COLO829 (cell line): Measurements from ENCODE around the gene IPCEF1.

ENCODE experiments used
- DNase-seq: peaks from one replicate; pipeline ENCODE4 v3.0.0; 2012; ENCODE audit warnings: low spot score

IPCEF1 gene, protein sequence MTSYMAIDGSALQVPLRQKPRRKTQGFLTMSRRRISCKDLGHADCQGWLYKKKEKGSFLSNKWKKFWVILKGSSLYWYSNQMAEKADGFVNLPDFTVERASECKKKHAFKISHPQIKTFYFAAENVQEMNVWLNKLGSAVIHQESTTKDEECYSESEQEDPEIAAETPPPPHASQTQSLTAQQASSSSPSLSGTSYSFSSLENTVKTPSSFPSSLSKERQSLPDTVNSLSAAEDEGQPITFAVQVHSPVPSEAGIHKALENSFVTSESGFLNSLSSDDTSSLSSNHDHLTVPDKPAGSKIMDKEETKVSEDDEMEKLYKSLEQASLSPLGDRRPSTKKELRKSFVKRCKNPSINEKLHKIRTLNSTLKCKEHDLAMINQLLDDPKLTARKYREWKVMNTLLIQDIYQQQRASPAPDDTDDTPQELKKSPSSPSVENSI

DNA sequence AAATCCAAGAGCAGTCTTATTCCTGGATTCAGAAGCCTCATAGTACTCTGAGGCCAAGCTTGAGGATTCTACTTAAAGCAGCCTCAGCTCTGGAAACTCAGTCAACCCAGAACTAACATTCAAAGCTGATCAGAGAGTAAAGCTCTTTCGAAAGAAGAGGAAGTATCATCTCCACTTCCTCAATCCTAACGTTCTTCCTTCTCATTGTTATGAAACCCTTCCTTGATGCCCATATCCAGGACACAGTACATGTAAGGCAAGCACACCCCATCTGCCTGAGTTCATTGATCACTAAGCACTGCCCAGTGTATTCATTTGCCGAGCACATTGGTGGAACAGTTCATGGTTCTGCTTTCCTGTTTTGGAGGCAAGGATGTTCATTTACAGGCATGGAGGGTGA is at the start of gene IPCEF1:
TSS of gene IPCEF1 (minus strand) at position 114 of the 400 bp plus-strand sequence. CDS start 90,856 bp downstream, outside the sequence.
- DNase-seq: no peak

DNA sequence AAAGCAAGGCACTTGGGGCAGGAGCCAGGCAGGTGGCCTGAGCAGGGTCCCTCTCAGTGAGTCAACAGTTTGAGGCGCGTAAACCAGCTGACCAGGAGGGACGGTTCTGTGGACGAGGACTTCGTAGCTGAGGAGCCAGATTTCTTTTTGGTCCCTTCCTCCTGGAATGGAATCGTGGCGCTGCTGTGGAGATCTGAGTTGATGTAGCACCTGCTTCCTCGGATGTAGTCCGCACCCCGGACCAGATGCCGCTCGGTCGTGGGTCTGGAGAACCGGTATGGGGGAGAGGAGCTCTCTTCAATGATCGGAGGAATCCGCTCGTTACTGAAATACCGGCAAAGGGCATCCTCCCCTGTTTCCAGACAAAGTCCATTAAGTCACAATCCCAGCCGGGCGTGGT is 49.7 kb upstream of the IPCEF1 start:
- DNase-seq: no peak

DNA sequence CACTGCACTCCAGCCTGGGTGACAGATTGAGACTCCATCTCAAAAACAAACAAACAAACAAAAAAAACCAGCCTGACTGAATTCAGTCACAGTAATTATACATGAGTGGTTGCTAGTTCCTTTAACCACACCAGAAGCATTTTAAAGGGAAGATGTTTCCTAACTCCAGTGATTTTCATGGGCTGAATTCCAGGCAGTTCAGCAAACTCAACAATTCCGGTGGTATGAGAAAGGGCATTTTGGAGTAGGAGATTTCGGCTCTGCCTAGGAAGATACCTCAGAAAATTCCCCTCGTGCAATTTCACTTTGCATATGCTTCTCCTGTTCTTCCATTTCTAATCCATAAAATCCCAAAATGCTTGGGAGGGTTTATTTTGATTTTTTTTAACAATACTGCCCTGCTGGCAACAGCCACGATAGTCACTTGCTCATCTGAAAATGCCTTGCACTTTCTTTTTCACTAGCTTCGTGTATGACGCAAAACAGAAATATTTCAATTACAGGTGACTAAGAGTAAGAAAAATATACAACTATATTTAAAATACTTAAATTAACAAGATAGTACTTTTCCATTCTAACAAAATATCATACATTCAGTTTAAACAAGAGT is 48.3 kb upstream of the IPCEF1 start:
- no peak for DNase-seq

DNA sequence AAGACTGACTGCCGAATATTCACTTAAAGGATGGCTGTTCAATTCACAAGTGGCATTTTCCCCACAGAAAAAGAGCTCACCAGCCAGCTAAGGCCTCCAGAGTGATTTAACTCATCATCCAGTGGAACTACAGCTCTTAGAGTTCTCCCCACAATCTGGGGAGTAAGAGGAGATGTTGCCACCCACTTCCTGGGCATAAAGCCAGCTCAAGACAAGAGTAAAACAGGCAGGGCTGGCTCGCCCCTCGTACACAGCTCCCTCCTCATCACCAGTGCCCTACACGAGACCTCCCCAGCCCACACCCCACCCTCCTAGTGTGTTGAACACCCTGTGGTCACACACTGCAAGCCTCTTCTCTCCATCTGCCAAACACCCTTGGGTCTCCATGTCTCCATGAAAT is 47.2 kb upstream of the IPCEF1 start:
- DNase-seq: no peak

DNA sequence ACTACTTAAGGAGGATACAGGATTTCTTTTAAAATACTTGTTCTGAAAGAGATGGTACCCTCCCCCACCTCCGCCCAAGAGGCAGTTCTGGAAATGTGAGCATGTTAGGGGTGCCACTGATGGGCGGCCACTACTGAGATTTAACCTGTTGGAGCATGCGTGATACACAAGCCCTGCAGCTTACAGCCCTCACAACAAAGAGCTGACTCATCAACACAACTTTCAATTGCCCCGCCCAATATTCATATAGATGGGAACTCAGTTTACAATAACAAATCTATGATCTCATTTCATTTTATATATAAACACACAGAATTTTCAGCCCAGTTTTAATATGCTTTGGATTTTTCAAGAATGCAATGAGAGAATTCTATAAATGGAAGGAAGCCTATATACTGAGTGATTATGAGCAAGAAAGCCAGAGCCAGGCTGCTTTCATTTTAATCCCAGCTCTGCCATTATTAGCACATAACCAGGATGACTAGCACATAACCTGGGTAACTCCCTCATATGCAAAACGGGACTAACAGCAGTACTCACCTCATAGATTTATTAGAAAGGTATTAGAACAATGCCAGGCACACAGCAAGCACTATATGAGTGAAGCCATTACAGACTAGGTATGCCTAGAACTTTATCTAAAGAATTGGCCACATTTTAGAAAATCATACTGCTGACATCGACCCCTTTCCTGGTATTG is 45.6 kb upstream of the IPCEF1 start:
- DNase-seq: no peak

DNA sequence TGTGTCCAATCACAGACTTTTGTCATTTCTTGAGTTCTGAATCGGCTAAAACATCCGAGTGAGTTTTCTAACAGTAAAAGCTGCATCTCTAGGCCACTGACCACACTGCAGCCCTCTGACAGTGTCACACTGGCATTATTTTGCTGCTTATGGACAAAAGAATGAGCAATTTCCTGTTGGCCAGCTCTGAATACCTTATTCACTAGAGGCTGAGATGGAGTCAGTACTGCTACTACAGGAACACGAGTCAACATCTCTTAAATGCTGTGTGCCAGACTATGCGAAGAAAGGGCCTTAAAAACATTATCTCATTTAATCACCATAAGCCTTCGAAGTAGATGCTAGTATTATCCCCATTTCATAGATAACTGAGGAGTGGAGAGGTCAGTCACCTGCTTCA is 42.5 kb upstream of the IPCEF1 start:
- peak; percentile 43 for DNase-seq

DNA sequence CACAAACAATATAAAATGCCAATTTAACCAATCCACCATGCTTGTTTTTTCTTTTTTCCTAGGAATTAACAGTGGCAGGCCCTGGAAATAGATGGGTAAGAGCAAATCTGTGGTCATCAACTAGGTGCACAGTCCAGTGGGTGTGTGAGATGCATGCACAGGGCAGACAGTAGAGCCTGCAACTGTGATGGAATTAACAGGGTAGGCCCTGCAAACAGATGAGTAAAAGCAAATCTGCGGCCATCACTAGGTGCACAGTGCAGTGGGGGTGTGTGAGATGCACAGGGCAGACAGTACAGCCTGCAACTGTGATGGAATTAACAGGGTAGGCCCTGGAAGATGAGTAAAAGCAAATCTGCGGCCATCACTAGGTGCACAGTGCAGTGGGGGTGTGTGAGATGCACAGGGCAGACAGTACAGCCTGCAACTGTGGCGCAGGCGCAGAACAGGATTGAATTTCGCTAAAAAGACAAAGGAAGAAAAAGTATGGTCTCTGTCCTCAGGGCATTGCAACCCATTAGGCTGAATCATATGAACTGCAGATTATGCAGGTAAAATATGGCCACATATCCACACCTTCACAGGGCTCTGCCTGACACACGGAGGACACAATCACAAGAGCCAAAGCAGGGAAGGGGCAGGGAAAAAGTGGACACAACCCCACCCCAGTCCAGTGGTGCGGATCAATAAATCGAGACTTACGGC is 41.0 kb upstream of the IPCEF1 start:
- DNase-seq: no peak

DNA sequence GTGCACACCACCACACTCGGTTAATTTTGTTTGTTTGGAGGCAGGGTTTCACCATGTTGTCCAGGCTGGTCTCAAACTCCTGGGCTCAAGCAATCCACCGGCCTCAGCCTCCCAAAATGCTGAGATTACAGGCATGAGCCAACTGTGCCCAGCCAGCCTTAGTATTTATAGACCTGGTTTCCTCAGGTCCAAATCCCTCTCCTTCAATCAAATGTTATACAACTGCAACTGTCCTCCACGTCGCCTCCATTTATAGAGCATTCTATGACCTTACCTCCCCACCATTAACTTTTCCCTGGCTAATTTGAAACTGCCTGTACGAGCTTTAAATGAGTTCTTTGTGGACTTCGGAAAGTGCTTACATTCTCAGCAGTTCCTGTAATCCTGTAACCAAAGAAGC is 39.3 kb upstream of the IPCEF1 start:
- DNase-seq: peak; percentile 26

DNA sequence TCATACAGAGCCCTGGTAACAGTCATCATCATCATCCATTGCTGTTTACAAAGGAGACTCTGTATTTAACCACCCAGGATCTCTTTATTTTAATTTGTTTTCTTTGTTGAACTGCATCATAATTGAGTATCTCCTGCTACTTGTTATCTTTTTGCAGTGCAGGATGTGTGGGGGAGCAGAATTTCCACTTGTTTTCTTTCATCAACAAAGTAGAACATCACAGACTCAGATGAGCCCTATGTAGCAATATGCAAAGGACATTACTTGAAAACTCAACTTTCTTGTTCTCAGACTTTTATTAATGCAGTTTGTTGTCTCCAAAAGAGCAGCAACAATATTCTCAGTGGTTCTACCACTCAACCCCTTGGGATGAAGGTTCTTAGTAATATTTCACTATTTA is 38.7 kb upstream of the IPCEF1 start:
- DNase-seq: peak; percentile 45

DNA sequence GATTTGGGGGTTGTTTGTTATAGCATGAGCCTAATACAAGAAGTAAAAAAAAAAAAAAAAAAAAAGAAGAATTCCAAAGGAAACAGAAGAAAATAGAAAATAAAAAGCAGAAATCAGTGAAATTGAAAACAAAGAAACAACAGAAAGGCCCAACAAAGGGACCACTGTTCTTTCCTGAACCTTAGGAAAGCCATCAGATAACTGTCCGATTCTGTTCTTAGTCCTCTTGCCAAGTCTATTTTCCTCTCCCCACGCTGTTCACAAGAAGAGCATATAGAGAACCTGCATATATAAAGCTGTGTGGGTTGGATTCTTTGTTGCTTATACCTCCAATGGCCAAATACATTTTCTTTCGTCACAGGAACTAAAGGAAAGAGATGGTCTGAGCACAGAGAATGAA is 38.0 kb upstream of the IPCEF1 start:
- DNase-seq: peak; percentile 82

DNA sequence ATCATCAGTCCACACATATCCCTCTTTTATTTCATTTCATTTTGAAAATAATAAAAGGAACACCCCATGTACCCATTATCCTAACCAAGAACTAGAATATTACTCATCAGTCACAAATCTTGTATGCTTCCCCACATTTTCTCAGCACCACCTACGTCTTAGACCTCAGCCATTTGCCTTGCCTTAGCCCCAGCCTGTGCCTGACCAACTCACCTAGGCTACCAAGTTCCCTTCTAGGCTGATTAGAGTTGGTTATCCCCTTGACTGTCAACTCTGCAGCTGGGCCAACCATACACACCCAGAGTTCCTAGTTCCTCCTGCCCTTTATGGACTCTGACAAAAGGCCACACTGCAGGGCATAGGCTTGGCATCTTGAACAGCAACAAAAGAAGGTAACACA is 33.4 kb upstream of the IPCEF1 start:
- DNase-seq: no peak

DNA sequence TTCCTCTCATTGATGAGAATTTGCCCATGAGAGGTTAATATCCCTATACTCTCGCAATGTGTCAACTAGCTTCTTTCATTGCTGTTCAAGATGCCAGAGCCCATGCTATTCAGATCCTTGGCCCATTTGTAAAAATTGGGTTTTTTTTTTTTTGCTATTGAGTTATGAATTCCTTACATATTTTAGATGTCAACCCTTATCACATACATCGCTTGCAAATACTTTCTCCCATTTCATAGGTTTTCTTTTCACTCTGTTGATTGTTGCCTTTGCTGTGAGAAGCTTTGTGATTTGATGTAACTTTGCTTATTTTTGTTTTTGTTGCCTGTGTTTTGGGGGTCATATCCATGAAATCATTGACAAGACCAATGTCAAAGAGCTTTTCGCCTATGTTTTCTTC is 32.2 kb upstream of the IPCEF1 start:
- DNase-seq: no peak

DNA sequence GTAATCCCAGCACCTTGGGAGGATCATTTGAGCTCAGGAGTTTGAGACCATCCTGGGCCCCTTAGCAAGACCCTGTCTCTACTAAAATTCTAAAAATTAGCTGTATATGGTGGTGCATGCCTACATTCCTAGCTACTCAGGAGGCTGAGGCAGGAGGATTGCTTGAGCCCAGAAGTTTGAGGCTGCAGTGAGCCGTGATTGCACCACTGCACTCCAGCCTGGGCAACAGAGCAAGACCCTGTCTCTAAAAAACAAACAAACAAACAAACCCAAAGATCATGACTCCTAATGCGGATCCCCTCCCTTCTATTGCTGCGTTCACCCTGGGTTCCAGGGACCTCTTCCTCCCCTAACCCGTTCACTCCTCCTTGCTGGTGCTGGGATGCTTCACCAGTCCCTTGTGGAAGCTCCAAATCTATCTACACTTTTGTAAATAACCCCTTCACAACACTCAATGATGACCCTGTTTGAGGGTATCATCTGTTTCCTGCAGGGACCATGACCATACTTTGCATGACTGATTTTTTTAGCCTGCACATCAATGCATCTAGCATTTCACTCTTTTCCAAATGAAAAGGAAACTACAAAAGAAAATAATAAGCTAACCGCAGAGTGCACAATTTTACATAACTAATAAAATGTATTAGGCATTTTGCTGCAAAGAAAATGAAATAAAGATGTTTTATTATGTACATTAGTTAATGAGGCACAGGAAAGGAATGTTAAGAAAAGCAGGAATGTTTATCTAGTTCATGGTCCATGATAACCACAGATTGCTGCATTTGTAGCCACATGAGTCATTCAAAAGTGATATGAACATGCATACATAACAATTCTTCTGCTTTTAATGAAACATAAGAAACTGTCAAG is 30.5 kb upstream of the IPCEF1 start:
- DNase-seq: peak; percentile 37

DNA sequence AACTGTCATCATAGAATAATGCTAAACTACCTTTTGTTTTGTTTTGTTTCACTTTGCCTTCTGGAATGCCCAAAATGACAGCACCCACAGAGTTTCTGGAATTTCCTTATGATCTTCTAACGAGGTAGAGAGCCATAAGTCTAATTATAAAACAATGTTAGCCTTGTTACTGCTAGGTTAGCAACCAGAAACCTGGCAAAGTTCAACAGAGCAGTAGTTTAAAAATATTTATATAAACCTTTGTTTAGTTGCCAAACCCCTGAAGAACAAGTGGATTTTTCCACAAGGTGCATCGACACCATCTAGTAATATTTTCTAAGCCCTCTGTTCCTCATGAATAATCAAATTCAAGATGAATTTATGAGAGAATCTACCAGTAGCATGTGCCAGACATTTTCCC is 27.6 kb upstream of the IPCEF1 start:
- no peak for DNase-seq

DNA sequence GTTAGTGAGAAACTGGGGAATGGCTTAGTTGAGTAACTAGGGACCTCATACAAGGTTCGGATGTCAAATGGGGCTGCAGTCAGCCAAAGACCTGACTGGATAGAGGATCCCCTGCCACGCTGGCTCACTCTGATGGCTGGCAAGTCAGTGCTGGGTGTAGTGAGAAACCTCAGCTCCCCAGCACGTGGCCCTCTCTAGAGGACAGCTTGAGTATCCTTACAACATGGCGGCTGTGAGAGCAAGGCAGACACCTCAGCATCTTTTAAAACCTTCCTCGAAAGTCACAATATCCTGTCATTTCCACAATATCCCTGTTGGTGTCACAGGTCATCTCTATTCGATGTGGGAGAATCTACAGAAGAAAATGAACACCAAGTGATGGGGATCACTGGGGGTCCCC is 26.7 kb upstream of the IPCEF1 start:
- no peak for DNase-seq

DNA sequence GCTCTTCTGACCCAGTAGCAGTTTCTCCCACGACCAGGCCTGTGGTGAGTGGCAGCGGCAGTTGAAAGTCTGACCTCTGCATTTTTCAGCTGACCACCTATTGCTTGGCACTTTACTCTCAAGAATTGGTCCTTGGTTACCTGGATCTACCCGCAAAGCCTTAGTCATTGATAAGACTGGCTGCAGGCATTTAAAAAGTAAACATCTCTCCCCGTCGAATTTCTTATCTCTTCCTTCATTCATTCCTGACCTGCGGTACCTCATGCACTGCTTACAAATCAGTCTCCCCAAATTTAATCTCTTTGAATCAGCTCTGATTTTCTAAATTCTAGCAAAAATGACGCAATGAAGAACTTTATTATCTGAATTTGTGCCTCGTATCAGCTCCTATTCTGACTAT is 26.1 kb upstream of the IPCEF1 start:
- DNase-seq: no peak

DNA sequence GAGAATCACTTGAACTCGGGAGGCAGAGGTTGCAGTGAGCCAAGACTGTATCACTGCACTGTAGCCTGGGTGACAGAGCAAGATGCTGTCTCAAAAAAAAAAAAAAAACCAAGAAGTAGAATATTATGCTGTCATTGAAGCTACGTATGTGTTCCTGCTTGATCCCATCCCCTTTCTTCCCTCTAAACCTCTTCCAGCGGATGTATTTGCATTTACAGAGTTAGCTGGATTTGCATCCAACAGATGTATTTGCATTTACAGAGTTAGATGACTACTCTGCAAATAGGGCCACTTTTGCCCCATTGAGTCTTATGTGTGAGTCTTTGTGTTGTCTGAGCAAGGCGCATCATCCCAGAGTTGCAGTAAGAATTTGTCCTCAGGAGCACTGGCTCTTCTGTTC is 24.9 kb upstream of the IPCEF1 start:
- DNase-seq: no peak

DNA sequence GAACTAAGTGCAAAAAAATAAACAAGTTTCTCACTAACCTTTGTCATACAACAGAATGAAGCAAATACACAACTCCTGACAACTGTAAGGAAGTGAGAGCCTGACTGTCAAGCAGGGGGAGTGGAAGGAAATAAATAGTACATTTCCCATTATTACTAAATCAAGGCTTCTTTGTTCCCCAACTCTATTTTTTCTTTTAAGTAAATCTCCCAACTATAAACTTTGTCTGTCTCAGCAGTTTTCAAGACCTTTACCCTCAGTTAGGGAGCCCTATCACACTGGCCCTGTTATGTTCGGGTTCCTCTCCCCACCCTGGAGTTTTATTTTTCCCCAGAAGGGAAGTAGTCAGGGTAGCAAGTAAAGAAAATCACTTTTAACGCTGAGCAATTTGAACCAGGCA is 24.1 kb upstream of the IPCEF1 start:
- DNase-seq: no peak

DNA sequence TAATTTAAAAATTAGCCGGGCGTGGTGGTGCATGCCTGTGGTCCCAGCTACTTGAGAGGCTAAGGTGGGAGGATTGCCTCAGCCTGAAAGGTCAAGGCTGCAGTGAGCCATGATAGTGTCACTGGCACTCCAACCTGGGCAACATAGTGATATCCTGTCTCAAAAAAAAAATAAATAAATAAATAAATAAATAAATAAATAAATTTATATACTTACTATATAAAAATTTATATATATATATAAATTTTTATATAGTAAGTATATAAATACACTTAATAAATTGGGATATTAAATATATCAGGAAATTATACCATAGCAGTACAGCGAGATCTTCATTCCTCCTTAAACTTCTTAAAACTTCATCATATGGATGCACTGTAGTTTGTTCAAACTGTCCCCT is 23.0 kb upstream of the IPCEF1 start:
- no peak for DNase-seq

DNA sequence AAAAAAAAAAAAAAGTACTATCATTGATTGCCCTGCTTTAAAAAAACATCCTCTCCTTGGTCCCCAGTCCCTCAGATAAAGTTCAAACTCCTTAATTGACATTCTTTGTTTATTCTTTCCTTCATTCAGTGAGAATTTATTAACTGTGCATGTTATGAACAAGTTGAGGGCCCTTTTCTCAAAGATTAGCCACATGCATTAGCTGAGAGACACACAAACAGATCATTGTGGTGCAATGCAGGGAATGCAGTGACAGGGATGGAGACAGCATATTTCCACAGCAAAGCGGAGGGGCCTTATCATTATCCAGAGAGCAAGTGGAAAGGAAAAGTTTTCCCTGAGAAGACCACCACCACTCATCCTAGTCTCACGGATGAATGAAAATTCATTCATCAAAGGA is 21.9 kb upstream of the IPCEF1 start:
- DNase-seq: no peak

DNA sequence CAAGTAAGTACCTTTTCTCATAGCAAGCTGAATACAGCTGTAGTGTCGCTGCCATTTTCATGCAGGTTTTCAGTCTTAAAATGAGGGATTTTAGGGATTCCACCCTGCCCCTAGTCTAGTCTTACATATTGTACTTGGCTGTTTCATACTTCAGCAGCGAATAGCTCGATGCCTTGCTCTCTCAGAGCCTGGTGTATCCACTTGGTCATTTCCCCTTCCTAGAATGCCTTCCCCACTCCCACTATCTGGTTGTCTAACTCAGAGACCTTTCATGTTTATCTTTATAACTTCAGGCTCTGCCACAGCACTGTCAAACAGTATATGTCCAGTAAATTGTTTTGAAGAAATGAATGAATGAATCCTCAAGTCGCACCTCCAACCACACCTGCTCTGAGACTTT is 21.1 kb upstream of the IPCEF1 start:
- no peak for DNase-seq

DNA sequence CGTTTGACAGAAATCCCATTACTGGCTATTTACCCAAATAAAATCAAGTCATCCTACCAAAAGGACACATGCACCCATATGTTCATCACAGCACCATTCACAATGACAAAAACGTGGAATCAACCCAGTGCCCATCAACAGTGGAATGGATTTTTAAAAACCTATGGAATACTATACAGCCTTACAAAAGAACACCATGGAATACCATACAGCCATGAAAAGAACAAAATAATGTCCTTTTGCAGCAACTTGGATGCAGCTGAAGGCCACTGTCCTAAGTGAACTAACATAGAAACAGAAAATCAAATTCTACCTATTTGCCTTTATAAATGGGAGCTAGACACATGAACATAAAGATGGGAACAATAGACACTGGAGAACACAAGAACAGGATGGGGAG is 17.4 kb upstream of the IPCEF1 start:
- DNase-seq: no peak
